ENCODE data around the gene RPL29.

RPL29 gene

DNA sequence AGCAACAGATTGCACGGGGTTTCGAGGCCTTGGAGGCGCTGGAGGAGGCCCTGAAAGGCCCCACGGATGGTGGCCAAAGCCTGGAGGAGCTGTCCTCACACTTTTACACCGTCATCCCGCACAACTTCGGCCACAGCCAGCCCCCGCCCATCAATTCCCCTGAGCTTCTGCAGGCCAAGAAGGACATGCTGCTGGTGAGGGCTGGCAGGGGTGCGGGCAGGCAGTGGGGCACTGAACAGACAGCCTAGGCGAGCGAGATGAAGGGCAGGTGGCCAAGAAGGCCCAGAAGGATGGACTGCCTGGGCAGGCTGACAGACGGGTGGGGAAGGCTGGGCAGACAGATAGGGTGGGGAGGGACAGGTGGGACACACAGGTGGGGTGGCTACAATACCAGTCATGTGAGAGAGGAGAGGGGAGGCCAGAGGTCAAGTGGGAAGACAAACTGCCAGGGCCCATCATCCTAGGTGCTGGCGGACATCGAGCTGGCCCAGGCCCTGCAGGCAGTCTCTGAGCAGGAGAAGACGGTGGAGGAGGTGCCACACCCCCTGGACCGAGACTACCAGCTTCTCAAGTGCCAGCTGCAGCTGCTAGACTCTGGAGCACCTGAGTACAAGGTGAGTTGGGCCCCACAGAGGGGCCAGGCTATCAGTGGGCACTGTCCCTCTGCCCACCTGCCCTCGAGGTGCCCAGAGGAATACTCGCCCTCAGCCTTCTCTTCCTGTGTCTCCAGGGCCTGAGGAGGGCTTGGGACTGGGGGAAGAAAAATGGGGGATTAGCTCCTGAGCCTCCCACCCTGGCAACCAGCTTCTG, 50.5 kb downstream of the RPL29 start:
- TF ChIP-seq, protein P1, sequence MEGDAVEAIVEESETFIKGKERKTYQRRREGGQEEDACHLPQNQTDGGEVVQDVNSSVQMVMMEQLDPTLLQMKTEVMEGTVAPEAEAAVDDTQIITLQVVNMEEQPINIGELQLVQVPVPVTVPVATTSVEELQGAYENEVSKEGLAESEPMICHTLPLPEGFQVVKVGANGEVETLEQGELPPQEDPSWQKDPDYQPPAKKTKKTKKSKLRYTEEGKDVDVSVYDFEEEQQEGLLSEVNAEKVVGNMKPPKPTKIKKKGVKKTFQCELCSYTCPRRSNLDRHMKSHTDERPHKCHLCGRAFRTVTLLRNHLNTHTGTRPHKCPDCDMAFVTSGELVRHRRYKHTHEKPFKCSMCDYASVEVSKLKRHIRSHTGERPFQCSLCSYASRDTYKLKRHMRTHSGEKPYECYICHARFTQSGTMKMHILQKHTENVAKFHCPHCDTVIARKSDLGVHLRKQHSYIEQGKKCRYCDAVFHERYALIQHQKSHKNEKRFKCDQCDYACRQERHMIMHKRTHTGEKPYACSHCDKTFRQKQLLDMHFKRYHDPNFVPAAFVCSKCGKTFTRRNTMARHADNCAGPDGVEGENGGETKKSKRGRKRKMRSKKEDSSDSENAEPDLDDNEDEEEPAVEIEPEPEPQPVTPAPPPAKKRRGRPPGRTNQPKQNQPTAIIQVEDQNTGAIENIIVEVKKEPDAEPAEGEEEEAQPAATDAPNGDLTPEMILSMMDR (conservative IDR thresholded peaks at IDR 0.05; ENCODE audit: low read length) = no peak
- no peak for DNase-seq (ENCODE audit: low read depth)
- no peak overlapping the region for H3K4me3 ChIP-seq (ENCODE audit: low read length)

DNA sequence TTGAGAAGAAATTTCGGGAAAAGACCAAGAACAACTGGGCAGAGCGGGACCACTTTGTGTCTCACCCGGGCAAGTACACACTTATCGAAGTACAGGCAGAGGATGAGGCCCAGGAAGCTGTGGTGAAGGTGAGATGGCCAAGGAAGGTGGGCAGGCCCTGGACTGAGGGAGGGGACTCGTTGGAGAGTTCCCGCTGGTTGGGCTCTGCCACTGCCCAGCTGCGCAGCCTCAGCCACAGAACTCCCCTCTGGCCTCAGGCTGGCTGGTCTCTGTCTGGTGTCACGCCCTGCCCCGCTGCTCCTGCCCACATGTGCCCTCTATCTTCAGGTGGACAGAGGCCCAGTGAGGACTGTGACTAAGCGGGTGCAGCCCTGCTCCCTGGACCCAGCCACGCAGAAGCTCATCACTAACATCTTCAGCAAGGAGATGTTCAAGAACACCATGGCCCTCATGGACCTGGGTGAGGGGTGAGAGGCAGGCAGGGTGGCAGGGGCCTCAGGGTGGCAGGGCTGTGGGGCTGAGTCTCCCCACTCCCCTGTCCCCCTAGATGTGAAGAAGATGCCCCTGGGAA, 51.2 kb downstream of the RPL29 start:
- TF ChIP-seq, protein P1 (conservative IDR thresholded peaks at IDR 0.05; ENCODE audit: low read length) = no peak
- DNase-seq (ENCODE audit: low read depth) = no peak
- no peak overlapping the region for H3K4me3 ChIP-seq (ENCODE audit: low read length)

All from AG10803 (cell line).